GM04503 (cell line): ENCODE data around the gene SNX19.
"Not testable (repeated sequence)": the region's sequence is repeated elsewhere in the genome, so short reads cannot be mapped to it uniquely, and the experiment has no call there.

Source experiments
- DNase-seq: peaks from one replicate; pipeline ENCODE4 v3.0.0-alpha.2; 2012; ENCODE audit warnings: low read depth

SNX19 gene

GRCh38 chr11:130872513-130872912 lies 43.8 kb downstream of the SNX19 start:
- no peak for DNase-seq

GRCh38 chr11:130872102-130872501 lies 44.2 kb downstream of the SNX19 start:
- DNase-seq = no peak

- DNase-seq = no peak
Observed at GRCh38 chr11:130871616-130872015, 44.7 kb downstream of the SNX19 start.

- no peak for DNase-seq
Observed at GRCh38 chr11:130868721-130869390, 47.4 kb downstream of the SNX19 start.

- no peak for DNase-seq
Observed at GRCh38 chr11:130868086-130868710, 48.1 kb downstream of the SNX19 start.

- DNase-seq = no peak
Observed at GRCh38 chr11:130866831-130867230, 49.4 kb downstream of the SNX19 start.

GRCh38 chr11:130865774-130866114 lies 50.5 kb downstream of the SNX19 start:
- DNase-seq = no peak

- no peak for DNase-seq
Observed at GRCh38 chr11:130865091-130865773, 51.0 kb downstream of the SNX19 start.

- DNase-seq = no peak
Observed at GRCh38 chr11:130861902-130862860, 54.1 kb downstream of the SNX19 start.

- no peak for DNase-seq
Observed at GRCh38 chr11:130861283-130861682, 55.0 kb downstream of the SNX19 start.

- DNase-seq = no peak
Observed at GRCh38 chr11:130859886-130860285, 56.4 kb downstream of the SNX19 start.

- no peak for DNase-seq
Observed at GRCh38 chr11:130858215-130858614, 58.1 kb downstream of the SNX19 start.

GRCh38 chr11:130855707-130856106 lies 60.6 kb downstream of the SNX19 start:
- DNase-seq = not testable (repeated sequence)

GRCh38 chr11:130854483-130854882 lies 61.8 kb downstream of the SNX19 start:
- no peak for DNase-seq

GRCh38 chr11:130852589-130852988 lies 63.7 kb downstream of the SNX19 start:
- no peak for DNase-seq

- DNase-seq = no peak
Observed at GRCh38 chr11:130850185-130850944, 65.9 kb downstream of the SNX19 start.

GRCh38 chr11:130849215-130849568 lies 67.1 kb downstream of the SNX19 start:
- DNase-seq = peak; percentile 81

GRCh38 chr11:130848361-130849214 lies 67.7 kb downstream of the SNX19 start:
- no peak for DNase-seq

GRCh38 chr11:130847517-130847916 lies 68.8 kb downstream of the SNX19 start:
- DNase-seq = peak; percentile 57

- DNase-seq = no peak
Observed at GRCh38 chr11:130846606-130847005, 69.7 kb downstream of the SNX19 start.

- DNase-seq = no peak
Observed at GRCh38 chr11:130842001-130842400, 74.3 kb downstream of the SNX19 start.
